K562 (cell line): ENCODE results near the gene S100P. TPM values are rescaled to one million over a fixed set of nuclear protein-coding genes. Genes with fewer than 3 reads are reported as not detected.

Experiments used
- BRD4 ChIP-seq: fragments of 200-600 bp; sonication (generic); IDR thresholded peaks from 2 replicates; pipeline ENCODE4 v1.6.1; 2017; ENCODE audit warnings: inconsistent platforms
- ESRRA ChIP-seq: fragments of 450-650 bp; IDR thresholded peaks from 2 replicates; pipeline ENCODE4 v1.6.1; 2014; ENCODE audit warnings: low read depth, mild to moderate bottlenecking, moderate library complexity, borderline replicate concordance
- HDAC2 ChIP-seq: fragments of 450-650 bp; IDR thresholded peaks from 2 replicates; pipeline ENCODE4 v1.6.1; 2016; ENCODE audit warnings: mild to moderate bottlenecking
- KDM5B ChIP-seq: fragments of 200-600 bp; sonication (generic); IDR thresholded peaks from 2 replicates; pipeline ENCODE4 v1.6.1; 2012; ENCODE audit warnings: low read depth, mild to moderate bottlenecking, moderate library complexity, low read length, control low read depth, inconsistent platforms; ENCODE audit not compliant: insufficient replicate concordance
- SP1 ChIP-seq: sonication (generic); formaldehyde crosslinking; IDR thresholded peaks from 2 replicates; pipeline ENCODE4 v1.8.1; 2022; ENCODE audit warnings: mild to moderate bottlenecking, missing genetic modification reagents
- TOE1 ChIP-seq, 2 experiments: fragments of 450-650 bp in 1 of 2; sonication (generic) in 1 of 2; formaldehyde crosslinking in 1 of 2; IDR thresholded peaks; 2 replicates each; pipeline versions ENCODE4 v1.7.1 to v1.8.0; 2016 to 2022; ENCODE audit warnings: borderline replicate concordance in 2 of 2, mild to moderate bottlenecking in 2 of 2, antibody characterized with exemption in 1 of 2, inconsistent platforms in 1 of 2, low read depth in 1 of 2, missing genetic modification reagents in 1 of 2, moderate library complexity in 1 of 2
- ZNF124 ChIP-seq: sonication (generic); formaldehyde crosslinking; IDR thresholded peaks from 2 replicates; pipeline ENCODE4 v1.8.1; 2022; ENCODE audit warnings: missing genetic modification reagents
- ZSCAN29 ChIP-seq: fragments of 450-650 bp; IDR thresholded peaks from 2 replicates; pipeline ENCODE4 v1.6.1; 2017
- polyA plus RNA-seq, 8 experiments: library from polyadenylated mRNA; depleted of rRNA in 4 of 8; stranded (reverse) in 5 of 8; unstranded in 3 of 8; fragments of >200 nt; fragmentation: Nextera tagmentation in 2 of 8; fragmentation: Illumina TruSeq in 1 of 8; extraction: Ambion mirVana in 2 of 8; extraction: Trizol in 1 of 8; gene quantifications; 2 replicates each; pipeline versions ENCODE4 v1.2.1 to v1.2.3, GENCODE V29; 2011 to 2014; ENCODE audit warnings: inconsistent platforms in 1 of 8, missing spikeins in 1 of 8
- total RNA-seq, 7 experiments: library from RNA; depleted of rRNA in 6 of 7; stranded (reverse); fragments of >200 nt in 6 of 7; fragmentation: Illumina TruSeq in 2 of 7; extraction: Trizol in 2 of 7; gene quantifications; 2 replicates each; pipeline versions ENCODE4 v1.2.1 to v1.2.3, GENCODE V29; 2011 to 2021; ENCODE audit warnings: low replicate concordance in 1 of 7
- TF ChIP-seq, protein P1 (sequence below): fragments of 450-650 bp; IDR thresholded peaks from 2 replicates; pipeline ENCODE4 v1.6.1; 2017; ENCODE audit warnings: antibody characterized with exemption, mild to moderate bottlenecking
- TF ChIP-seq, protein P2 (sequence below): sonication (generic); formaldehyde crosslinking; IDR thresholded peaks from 2 replicates; pipeline ENCODE4 v1.8.0; 2023; ENCODE audit warnings: mild to moderate bottlenecking, missing genetic modification reagents
- TF ChIP-seq, protein P3 (sequence below): fragments of 450-650 bp; IDR thresholded peaks from 2 replicates; pipeline ENCODE4 v1.6.1; 2016; ENCODE audit warnings: low read depth, mild to moderate bottlenecking, moderate library complexity
- TF ChIP-seq, protein P4 (sequence below), 2 experiments: fragments of 450-650 bp; IDR thresholded peaks; 2 replicates each; pipeline ENCODE4 v1.6.1; 2018; ENCODE audit warnings: mild to moderate bottlenecking in 2 of 2, low read depth in 1 of 2; ENCODE audit not compliant: partially characterized antibody in 2 of 2

S100P gene
- total and polyA plus RNA-seq, 9 of the 15 experiments (the other 6 are each of a cell fraction or from before 2014, with no cell fraction given): 4.1 to 23.8 (median 7.5) TPM

DNA sequence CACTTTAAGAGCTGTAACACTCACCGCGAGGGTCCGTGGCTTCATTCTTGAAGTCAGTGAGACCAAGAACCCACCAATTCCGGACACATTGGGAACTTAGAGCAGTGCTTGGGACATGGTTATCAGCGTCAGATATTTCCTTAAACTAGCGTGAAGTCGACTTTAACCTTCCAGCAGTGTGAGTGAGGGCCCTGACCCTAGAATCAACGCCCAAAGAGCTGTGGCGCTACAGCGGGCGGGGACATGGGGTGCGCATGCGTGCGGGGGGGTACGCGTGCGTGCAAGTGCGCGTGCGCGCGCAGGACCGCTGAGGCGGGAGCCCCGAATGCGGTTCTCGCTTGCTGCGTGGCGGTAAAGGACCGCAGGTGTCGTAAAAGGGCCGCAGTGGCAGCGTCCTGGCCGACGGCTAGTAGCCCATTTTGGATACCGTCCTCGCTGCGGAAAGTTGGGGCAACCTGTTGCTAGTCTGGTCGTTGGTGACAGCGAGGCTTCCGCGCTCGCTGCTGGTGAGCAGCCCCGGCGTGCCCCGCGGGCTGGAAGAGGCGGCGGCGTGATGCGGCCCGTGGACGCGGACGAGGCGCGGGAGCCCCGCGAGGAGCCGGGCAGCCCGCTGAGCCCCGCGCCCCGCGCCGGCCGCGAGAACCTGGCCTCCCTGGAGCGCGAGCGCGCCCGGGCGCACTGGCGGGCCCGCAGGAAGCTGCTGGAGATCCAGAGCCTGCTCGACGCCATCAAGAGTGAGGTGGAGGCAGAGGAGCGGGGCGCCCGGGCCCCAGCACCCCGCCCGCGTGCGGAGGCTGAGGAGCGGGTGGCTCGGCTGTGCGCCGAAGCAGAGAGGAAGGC lies 19.8 kb upstream of the S100P start (continued):
- TF ChIP-seq, protein P1, sequence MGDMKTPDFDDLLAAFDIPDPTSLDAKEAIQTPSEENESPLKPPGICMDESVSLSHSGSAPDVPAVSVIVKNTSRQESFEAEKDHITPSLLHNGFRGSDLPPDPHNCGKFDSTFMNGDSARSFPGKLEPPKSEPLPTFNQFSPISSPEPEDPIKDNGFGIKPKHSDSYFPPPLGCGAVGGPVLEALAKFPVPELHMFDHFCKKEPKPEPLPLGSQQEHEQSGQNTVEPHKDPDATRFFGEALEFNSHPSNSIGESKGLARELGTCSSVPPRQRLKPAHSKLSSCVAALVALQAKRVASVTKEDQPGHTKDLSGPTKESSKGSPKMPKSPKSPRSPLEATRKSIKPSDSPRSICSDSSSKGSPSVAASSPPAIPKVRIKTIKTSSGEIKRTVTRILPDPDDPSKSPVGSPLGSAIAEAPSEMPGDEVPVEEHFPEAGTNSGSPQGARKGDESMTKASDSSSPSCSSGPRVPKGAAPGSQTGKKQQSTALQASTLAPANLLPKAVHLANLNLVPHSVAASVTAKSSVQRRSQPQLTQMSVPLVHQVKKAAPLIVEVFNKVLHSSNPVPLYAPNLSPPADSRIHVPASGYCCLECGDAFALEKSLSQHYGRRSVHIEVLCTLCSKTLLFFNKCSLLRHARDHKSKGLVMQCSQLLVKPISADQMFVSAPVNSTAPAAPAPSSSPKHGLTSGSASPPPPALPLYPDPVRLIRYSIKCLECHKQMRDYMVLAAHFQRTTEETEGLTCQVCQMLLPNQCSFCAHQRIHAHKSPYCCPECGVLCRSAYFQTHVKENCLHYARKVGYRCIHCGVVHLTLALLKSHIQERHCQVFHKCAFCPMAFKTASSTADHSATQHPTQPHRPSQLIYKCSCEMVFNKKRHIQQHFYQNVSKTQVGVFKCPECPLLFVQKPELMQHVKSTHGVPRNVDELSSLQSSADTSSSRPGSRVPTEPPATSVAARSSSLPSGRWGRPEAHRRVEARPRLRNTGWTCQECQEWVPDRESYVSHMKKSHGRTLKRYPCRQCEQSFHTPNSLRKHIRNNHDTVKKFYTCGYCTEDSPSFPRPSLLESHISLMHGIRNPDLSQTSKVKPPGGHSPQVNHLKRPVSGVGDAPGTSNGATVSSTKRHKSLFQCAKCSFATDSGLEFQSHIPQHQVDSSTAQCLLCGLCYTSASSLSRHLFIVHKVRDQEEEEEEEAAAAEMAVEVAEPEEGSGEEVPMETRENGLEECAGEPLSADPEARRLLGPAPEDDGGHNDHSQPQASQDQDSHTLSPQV: peak; percentile 49; the same call in 1 of the 2 replicates
- peak; percentile 55; the same call in 1 of the 2 replicates for TF ChIP-seq HDAC2
- peak; percentile 62; the same call in 1 of the 2 replicates for TF ChIP-seq ZSCAN29
- TF ChIP-seq KDM5B: peak; percentile 79
- TF ChIP-seq TOE1 (IDR thresholded peaks at IDR 0.05; ENCODE audit: borderline replicate concordance): peak; percentile 85
- no peak; the same call in 1 of the 2 replicates for TF ChIP-seq TOE1 (CRISPR knock-in tag; IDR thresholded peaks at IDR 0.05; ENCODE audit: borderline replicate concordance, low read depth)
- no peak for TF ChIP-seq ZNF124 (CRISPR knock-in tag)
- TF ChIP-seq BRD4: 0 out of 2 replicates have a peak, but pooled peaks have one; percentile 35
- TF ChIP-seq, protein P2, sequence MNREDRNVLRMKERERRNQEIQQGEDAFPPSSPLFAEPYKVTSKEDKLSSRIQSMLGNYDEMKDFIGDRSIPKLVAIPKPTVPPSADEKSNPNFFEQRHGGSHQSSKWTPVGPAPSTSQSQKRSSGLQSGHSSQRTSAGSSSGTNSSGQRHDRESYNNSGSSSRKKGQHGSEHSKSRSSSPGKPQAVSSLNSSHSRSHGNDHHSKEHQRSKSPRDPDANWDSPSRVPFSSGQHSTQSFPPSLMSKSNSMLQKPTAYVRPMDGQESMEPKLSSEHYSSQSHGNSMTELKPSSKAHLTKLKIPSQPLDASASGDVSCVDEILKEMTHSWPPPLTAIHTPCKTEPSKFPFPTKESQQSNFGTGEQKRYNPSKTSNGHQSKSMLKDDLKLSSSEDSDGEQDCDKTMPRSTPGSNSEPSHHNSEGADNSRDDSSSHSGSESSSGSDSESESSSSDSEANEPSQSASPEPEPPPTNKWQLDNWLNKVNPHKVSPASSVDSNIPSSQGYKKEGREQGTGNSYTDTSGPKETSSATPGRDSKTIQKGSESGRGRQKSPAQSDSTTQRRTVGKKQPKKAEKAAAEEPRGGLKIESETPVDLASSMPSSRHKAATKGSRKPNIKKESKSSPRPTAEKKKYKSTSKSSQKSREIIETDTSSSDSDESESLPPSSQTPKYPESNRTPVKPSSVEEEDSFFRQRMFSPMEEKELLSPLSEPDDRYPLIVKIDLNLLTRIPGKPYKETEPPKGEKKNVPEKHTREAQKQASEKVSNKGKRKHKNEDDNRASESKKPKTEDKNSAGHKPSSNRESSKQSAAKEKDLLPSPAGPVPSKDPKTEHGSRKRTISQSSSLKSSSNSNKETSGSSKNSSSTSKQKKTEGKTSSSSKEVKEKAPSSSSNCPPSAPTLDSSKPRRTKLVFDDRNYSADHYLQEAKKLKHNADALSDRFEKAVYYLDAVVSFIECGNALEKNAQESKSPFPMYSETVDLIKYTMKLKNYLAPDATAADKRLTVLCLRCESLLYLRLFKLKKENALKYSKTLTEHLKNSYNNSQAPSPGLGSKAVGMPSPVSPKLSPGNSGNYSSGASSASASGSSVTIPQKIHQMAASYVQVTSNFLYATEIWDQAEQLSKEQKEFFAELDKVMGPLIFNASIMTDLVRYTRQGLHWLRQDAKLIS (CRISPR knock-in tag): peak; percentile 80
- TF ChIP-seq ESRRA: peak; percentile 80; the same call in 1 of the 2 replicates
- TF ChIP-seq, protein P3, sequence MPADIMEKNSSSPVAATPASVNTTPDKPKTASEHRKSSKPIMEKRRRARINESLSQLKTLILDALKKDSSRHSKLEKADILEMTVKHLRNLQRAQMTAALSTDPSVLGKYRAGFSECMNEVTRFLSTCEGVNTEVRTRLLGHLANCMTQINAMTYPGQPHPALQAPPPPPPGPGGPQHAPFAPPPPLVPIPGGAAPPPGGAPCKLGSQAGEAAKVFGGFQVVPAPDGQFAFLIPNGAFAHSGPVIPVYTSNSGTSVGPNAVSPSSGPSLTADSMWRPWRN: no peak
- peak; percentile 74 for TF ChIP-seq SP1 (CRISPR knock-in tag)
- TF ChIP-seq, protein P4, sequence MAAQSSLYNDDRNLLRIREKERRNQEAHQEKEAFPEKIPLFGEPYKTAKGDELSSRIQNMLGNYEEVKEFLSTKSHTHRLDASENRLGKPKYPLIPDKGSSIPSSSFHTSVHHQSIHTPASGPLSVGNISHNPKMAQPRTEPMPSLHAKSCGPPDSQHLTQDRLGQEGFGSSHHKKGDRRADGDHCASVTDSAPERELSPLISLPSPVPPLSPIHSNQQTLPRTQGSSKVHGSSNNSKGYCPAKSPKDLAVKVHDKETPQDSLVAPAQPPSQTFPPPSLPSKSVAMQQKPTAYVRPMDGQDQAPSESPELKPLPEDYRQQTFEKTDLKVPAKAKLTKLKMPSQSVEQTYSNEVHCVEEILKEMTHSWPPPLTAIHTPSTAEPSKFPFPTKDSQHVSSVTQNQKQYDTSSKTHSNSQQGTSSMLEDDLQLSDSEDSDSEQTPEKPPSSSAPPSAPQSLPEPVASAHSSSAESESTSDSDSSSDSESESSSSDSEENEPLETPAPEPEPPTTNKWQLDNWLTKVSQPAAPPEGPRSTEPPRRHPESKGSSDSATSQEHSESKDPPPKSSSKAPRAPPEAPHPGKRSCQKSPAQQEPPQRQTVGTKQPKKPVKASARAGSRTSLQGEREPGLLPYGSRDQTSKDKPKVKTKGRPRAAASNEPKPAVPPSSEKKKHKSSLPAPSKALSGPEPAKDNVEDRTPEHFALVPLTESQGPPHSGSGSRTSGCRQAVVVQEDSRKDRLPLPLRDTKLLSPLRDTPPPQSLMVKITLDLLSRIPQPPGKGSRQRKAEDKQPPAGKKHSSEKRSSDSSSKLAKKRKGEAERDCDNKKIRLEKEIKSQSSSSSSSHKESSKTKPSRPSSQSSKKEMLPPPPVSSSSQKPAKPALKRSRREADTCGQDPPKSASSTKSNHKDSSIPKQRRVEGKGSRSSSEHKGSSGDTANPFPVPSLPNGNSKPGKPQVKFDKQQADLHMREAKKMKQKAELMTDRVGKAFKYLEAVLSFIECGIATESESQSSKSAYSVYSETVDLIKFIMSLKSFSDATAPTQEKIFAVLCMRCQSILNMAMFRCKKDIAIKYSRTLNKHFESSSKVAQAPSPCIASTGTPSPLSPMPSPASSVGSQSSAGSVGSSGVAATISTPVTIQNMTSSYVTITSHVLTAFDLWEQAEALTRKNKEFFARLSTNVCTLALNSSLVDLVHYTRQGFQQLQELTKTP (IDR thresholded peaks at IDR 0.05; ENCODE audit: low read depth in 1 of 2, partially characterized antibody in 2 of 2): peak in 1 of 2 experiments; percentile 7
